PC-9 (cell line): Measurements from ENCODE around the gene KCNH8.

ENCODE experiments used
- EZH2 ChIP-seq: fragments of 200-600 bp; sonication (generic); IDR thresholded peaks from 2 replicates; pipeline ENCODE4 v1.8.0; 2017; ENCODE audit warnings: antibody characterized with exemption, low read depth
- TF ChIP-seq, protein P1 (sequence below): fragments of 200-600 bp; sonication (generic); conservative IDR thresholded peaks from 2 replicates; pipeline ENCODE4 v1.6.1; 2017; ENCODE audit warnings: mixed run types, antibody characterized with exemption, mild to moderate bottlenecking, moderate library complexity

DNA sequence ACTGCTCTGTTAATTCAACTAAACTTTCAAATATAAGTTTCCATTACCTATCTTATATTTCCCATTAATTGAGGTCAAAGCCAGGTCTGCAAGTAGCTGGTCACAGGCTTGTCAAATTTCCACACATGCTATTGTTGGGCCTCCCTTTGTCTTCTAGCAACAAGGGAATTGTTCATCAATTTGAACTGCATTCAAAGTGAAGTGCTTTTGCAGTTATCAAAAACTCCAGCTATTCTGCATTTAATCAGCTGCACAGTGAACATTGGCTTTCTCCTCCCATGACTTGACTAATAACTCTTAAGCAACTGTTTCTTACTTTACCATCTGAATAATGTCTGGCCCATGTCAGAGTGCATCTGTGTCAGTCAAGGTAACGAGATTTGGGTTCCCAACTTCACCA, 198.4 kb downstream of the KCNH8 start:
- TF ChIP-seq, protein P1, sequence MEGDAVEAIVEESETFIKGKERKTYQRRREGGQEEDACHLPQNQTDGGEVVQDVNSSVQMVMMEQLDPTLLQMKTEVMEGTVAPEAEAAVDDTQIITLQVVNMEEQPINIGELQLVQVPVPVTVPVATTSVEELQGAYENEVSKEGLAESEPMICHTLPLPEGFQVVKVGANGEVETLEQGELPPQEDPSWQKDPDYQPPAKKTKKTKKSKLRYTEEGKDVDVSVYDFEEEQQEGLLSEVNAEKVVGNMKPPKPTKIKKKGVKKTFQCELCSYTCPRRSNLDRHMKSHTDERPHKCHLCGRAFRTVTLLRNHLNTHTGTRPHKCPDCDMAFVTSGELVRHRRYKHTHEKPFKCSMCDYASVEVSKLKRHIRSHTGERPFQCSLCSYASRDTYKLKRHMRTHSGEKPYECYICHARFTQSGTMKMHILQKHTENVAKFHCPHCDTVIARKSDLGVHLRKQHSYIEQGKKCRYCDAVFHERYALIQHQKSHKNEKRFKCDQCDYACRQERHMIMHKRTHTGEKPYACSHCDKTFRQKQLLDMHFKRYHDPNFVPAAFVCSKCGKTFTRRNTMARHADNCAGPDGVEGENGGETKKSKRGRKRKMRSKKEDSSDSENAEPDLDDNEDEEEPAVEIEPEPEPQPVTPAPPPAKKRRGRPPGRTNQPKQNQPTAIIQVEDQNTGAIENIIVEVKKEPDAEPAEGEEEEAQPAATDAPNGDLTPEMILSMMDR = no peak
- TF ChIP-seq EZH2 = no peak
